Tibial nerve (tissue), 4 donors: Measurements from ENCODE around the gene MAP7D1. TPM values are rescaled to one million over a fixed set of nuclear protein-coding genes. Genes with fewer than 3 reads are reported as not detected.
"Not testable (repeated sequence)": the region's sequence is repeated elsewhere in the genome, so short reads cannot be mapped to it uniquely, and the experiment has no call there.

Experiments
- DNase-seq, 2 donors: peaks; one replicate each; pipeline ENCODE4 v3.0.0-alpha.2; 2019; ENCODE audit warnings: low spot score in 2 of 2
- H3K27ac ChIP-seq, 4 donors: fragments of 200-600 bp; sonication (generic) in 3 of 4; one replicate each; pipeline ENCODE4 v1.5.1; 2017 to 2019; ENCODE audit warnings: mild to moderate bottlenecking in 1 of 4
- H3K27me3 ChIP-seq, 2 donors: fragments of 200-600 bp; sonication (generic) in 1 of 2; one replicate each; pipeline versions ENCODE4 v1.5.1 to v1.6.0; 2017 to 2019
- H3K36me3 ChIP-seq, 3 donors: fragments of 200-600 bp; sonication (generic); one replicate each; pipeline ENCODE4 v1.5.1; 2018 to 2019
- H3K4me1 ChIP-seq, 4 donors: fragments of 200-600 bp; sonication (generic) in 3 of 4; one replicate each; pipeline ENCODE4 v1.5.1; 2017 to 2019
- H3K4me3 ChIP-seq, 4 donors: fragments of 200-600 bp; sonication (generic) in 3 of 4; one replicate each; pipeline ENCODE4 v1.5.1; 2017 to 2019; ENCODE audit warnings: mild to moderate bottlenecking in 1 of 4, moderate library complexity in 1 of 4
- H3K9me3 ChIP-seq, 4 donors: fragments of 200-600 bp; sonication (generic) in 3 of 4; one replicate each; pipeline ENCODE4 v1.5.1; 2017 to 2019
- EP300 ChIP-seq, 2 donors: sonication (generic); formaldehyde crosslinking; IDR thresholded peaks; one replicate each; pipeline ENCODE4 v1.6.1; 2017; ENCODE audit warnings: antibody characterized with exemption in 2 of 2, mild to moderate bottlenecking in 1 of 2
- POLR2A ChIP-seq, 2 donors: fragments of 450-650 bp; IDR thresholded peaks; one replicate each; pipeline ENCODE4 v1.6.1; 2017; ENCODE audit warnings: antibody characterized with exemption in 2 of 2, mild to moderate bottlenecking in 2 of 2, moderate library complexity in 2 of 2
- WGBS, 2 donors: methylation state at CpG; one replicate each; pipeline ENCODE4 v1.1.5; 2018; 5-methylcytosine and 5-hydroxymethylcytosine counted together
- small RNA-seq: library from RNA; depleted of rRNA; stranded (forward); fragments of <200 nt; gene quantifications from one replicate; pipeline ENCODE3, GENCODE V24; 2016
- total RNA-seq, 4 donors: library from RNA; depleted of rRNA; stranded (reverse); fragments of >200 nt; gene quantifications; one replicate each; pipeline ENCODE4 v1.1.0, GENCODE V29; 2016
- TF ChIP-seq, protein P1 (sequence below), 5 experiments: fragments of 200-600 bp in 3 of 5; fragments of 450-650 bp in 2 of 5; sonication (generic) in 3 of 5; IDR thresholded peaks; one replicate each; pipeline ENCODE4 v1.5.1; 2016 to 2019; ENCODE audit warnings: antibody characterized with exemption in 5 of 5, mild to moderate bottlenecking in 3 of 5, moderate library complexity in 2 of 5

Gene MAP7D1
- total RNA-seq, 4 donors from 2014 or later = 85.0 to 184 (median 121) TPM

DNA sequence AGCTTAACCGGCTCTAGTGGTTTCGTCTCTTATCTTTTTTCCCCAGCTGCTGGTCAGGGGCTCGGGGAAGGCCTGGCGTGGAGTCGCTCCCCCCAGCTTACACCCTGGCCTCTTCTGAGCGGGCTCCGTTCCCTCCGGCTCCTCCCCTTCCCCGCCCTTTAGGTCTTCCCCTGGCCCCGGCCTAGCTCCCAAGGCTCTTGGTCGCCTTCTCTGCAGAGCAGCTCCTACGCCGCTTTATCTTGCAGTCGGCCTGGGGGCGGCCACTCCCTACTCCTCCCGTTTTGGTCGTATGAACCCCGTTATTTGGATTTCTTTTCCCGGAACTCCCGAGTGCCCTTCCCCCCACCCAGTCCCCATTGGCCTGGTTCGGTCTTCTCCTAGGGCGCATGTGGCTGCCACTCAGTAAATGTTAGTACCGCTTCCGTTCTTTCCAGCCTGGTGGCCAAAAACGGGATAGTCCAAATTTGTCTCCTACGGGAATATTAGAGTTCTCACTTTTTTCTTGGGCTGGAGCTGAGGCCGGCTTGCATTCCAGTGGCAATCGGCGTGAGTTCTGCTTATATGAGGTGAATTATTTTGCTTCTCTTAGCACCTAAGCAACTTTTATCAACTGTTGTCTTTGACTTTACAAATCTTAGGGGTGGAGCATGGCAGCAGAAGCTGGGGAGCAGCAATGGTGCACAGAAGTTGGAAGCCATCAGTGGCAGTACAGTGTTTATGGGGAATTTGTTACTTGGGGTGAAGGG, 68.8 kb downstream of the MAP7D1 start:
- Histone ChIP-seq H3K4me1 (peaks cover 0 to 51% (median 26%) of the 10 kb centered on the region in 4 donors), H3K36me3 (peaks cover 0 to 25% (median 0%) of the 10 kb centered on the region in 3 donors), H3K27ac (peak overlapping the region; percentile 94 to 99 (median 98)), H3K9me3 (no peaks in the 10 kb centered on the region), H3K27me3 (no peaks in the 10 kb centered on the region), H3K4me3 (peak overlapping the region; percentile 73 to 93 (median 84))
- TF ChIP-seq, protein P1, sequence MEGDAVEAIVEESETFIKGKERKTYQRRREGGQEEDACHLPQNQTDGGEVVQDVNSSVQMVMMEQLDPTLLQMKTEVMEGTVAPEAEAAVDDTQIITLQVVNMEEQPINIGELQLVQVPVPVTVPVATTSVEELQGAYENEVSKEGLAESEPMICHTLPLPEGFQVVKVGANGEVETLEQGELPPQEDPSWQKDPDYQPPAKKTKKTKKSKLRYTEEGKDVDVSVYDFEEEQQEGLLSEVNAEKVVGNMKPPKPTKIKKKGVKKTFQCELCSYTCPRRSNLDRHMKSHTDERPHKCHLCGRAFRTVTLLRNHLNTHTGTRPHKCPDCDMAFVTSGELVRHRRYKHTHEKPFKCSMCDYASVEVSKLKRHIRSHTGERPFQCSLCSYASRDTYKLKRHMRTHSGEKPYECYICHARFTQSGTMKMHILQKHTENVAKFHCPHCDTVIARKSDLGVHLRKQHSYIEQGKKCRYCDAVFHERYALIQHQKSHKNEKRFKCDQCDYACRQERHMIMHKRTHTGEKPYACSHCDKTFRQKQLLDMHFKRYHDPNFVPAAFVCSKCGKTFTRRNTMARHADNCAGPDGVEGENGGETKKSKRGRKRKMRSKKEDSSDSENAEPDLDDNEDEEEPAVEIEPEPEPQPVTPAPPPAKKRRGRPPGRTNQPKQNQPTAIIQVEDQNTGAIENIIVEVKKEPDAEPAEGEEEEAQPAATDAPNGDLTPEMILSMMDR (IDR thresholded peaks at IDR 0.05) = peak in 3 of 5 experiments; percentile 19 to 54 (median 48)
- no peak for TF ChIP-seq EP300 (IDR thresholded peaks at IDR 0.05)
- TF ChIP-seq POLR2A (IDR thresholded peaks at IDR 0.05) = no peak
- DNase-seq = peak; percentile 45 to 80
- WGBS, 2 donors = 0 to 1% methylated on average over 29 of the region's 29 CpGs

DNA sequence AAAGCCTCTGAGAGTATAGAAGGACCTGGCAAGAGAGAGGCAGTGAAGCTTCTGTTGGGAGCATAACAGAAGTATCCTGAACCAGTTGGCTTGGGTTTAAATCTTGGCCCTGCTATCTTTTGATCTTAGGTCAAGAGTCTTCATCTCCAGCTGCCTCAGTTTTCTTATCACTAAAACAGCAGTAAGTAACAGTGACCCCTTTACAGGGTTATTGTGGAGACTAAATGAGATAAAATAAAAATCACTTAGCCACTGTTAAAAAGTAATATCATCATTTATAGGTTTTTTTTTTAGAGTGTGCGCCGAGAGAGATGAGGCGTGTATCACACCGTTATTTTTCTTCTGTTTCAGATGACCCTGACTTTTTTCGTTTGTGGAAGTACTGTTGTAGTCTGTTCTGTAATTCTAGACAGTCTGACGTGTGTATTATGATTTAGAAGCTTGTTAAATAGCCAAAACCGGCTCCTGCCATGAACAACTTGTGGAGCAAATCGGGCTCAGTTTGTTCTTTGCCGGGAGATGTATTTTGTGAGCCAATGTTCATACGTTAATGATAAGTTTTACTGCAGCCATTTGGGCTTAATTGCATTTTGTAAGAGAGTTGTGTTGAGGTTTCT, 69.4 kb downstream of the MAP7D1 start:
- no peak for DNase-seq
- 17 to 19% methylated on average over 10 of the region's 10 CpGs for WGBS, 2 donors
- peaks cover 0 to 55% (median 26%) of the 10 kb centered on the region in 4 donors for H3K4me1 ChIP-seq
- peak overlapping the region; percentile 73 to 93 (median 84) for H3K4me3 ChIP-seq
- H3K36me3 ChIP-seq = peaks cover 0 to 31% (median 0%) of the 10 kb centered on the region in 3 donors
- H3K27me3 ChIP-seq = no peaks in the 10 kb centered on the region
- H3K9me3 ChIP-seq = no peaks in the 10 kb centered on the region
- TF ChIP-seq EP300 (IDR thresholded peaks at IDR 0.05) (no peak), POLR2A (IDR thresholded peaks at IDR 0.05) (no peak)
- TF ChIP-seq, protein P1 (IDR thresholded peaks at IDR 0.05) = no peak
- peak overlapping the region; percentile 94 to 99 (median 98) for H3K27ac ChIP-seq

DNA sequence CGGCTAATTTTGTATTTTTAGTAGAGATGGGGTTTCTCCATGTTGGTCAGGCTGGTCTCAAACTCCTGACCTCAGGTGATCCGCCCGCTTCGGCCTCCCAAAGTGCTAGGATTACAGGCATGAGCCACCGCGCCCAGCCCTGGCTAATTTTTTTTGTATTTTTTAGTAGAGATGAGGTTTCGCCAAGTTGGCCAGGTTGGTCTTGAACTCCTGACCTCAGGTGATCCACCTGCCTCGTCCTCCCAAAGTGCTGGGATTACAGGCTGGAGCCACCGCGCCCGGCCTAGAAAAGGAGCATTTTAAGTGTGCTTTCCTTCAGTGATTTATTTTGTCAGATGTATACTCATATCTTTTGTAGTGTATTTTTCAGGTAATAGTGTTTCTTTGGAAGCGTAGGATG, 74.3 kb downstream of the MAP7D1 start:
- 85 to 87% methylated on average over 12 of the region's 12 CpGs for WGBS, 2 donors
- not testable (repeated sequence) for H3K9me3 ChIP-seq, H3K4me3 ChIP-seq, DNase-seq, H3K27ac ChIP-seq, H3K27me3 ChIP-seq
- Histone ChIP-seq H3K36me3 (peaks cover 0 to 61% (median 0%) of the 10 kb centered on the region in 3 donors), H3K4me1 (peaks cover 0 to 87% (median 27%) of the 10 kb centered on the region in 4 donors)

Small RNA genes within 50 kb of the gene (small RNA-seq; reads per million reads assigned to genes)
- gene RN7SL131P = not detected

Other genes starting within 250 kb of the MAP7D1 start
- gene AGO3, start 225.1 kb upstream of the MAP7D1 start, total RNA-seq = 10 to 100 TPM; 16.2 to 31.8 (median 27.7) TPM
- gene TEKT2, start 72.1 kb upstream of the MAP7D1 start, total RNA-seq = under 1 TPM in 1 of 4 donors, not detected in 3; 0.90 TPM
- gene ADPRS, start 67.3 kb upstream of the MAP7D1 start, total RNA-seq = 10 to 100 TPM; 41.0 to 64.3 (median 48.0) TPM
- gene COL8A2, start 30.9 kb upstream of the MAP7D1 start, total RNA-seq = 10 to 100 TPM; 26.7 to 57.9 (median 50.2) TPM
- 10 to 100 TPM; 48.0 to 90.4 (median 69.1) TPM for gene TRAPPC3, start 6.7 kb upstream of the MAP7D1 start, total RNA-seq
- 100 to 1,000 TPM in 2 of 4 donors, 10 to 100 TPM in 2; 89.2 to 114 (median 97.0) TPM for gene THRAP3, start 68.3 kb downstream of the MAP7D1 start, total RNA-seq
- gene SH3D21, start 150.2 kb downstream of the MAP7D1 start, total RNA-seq = 1 to 10 TPM; 1.5 to 4.1 (median 2.4) TPM
- 100 to 1,000 TPM in 1 of 4 donors, 10 to 100 TPM in 3; 61.4 to 128 (median 86.3) TPM for gene EVA1B, start 167.5 kb downstream of the MAP7D1 start, total RNA-seq
- gene STK40, start 229.8 kb downstream of the MAP7D1 start, total RNA-seq = 10 to 100 TPM; 25.7 to 39.3 (median 30.0) TPM
- 10 to 100 TPM; 10.2 to 75.6 (median 34.7) TPM for gene LSM10, start 241.7 kb downstream of the MAP7D1 start, total RNA-seq